GM12872 (cell line): ENCODE results near the gene PGAP3.

Experiments used
- CTCF ChIP-seq: IDR thresholded peaks from 3 replicates; pipeline ENCODE4 v1.5.1; 2011; ENCODE audit warnings: low read depth, mild to moderate bottlenecking, low read length, moderate library complexity; ENCODE audit not compliant: insufficient read depth

The PGAP3 gene

DNA sequence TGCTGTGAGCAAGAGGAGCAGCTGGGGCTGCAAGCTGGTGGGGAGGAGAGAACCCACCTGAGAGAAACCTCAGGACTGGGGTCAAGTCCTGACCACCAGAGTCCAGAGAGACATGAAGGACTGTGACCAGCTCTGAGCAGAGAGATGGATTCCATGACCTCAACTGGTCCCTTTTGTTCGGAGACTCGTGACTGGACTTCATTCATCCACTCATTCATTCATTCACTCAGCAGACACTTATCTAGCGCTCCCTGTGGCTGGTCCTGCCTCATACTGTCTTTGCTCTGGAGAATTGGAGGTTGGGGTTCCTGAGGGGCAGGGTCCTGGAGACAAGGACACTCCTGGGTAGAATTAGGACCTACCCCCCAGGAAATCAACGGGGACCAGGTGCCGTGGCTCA is 16.1 kb upstream of the PGAP3 start:
- 0 out of 3 replicates have a peak, but pooled peaks have one; percentile 5 for TF ChIP-seq CTCF

GRCh38 chr17:39702901-39703893 is 15.3 kb upstream of the PGAP3 start:
- TF ChIP-seq CTCF: no peak

DNA sequence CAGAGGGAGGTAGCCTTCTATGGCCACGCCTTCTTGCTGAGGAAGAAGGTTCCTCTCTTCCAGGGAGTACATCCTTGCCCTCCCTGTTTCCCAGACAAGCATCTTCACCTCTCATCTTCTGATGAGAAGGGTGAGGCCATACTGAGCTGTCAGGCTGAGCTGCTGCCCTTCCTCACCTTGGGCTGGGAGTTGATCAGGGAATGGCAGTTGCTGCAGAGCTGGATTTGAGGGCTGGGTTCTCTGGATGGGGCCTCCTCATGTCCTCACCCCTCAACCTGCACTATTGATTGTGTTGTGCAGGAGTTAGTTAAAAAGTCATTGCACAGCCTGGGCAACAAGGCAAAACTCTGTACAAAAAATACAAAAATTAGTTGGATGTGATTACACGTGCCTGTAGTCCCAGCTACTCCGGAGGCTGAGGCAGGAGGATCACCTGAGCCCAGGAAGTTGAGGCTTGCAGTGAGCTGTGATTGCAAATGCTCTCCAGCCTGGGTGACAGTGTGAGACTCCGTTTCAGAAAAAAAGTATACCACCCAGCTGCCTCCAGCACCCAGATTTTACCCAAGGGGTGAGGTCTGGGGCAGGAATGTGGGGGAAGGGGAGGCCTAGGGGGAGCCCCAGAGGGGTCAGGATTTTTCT is 14.0 kb upstream of the PGAP3 start:
- no peak for TF ChIP-seq CTCF

DNA sequence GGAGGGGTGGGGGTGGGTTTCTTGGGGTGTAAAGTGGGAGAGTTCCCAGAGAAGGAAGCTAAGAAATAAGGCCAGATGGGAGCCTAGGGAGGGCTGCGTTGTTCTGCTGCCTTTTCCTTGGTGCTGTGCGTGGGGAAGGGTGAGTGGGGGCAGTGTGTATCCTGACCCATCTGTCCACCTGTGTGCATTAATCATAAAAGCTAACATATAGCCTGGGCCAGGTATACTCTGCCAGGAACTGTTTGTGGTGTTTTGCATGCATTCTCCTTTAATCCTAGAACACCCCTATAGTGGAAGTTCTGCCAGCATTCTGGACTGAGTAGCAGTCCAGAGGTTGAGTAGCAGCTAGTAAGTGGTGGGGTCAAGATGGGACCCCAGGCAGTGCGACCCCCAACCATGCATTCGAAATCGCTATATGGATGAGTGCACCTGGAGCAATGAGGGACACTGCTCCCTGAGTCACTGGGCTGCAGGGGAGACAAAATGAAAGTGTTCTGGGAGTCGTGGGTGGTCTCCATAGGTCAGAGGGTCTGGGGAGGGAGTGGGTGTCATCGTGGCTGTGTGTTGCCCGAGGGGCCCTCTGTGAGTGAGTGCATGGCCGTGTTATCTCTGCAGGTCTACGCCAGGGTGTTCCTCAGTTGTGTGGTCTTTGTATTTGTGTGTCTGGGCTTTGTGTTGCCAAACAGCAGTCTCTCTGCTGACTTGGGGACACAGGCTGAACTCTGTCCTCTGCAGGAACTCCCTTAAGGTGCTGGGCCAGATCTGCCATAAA is 13.3 kb upstream of the PGAP3 start:
- no peak for TF ChIP-seq CTCF

DNA sequence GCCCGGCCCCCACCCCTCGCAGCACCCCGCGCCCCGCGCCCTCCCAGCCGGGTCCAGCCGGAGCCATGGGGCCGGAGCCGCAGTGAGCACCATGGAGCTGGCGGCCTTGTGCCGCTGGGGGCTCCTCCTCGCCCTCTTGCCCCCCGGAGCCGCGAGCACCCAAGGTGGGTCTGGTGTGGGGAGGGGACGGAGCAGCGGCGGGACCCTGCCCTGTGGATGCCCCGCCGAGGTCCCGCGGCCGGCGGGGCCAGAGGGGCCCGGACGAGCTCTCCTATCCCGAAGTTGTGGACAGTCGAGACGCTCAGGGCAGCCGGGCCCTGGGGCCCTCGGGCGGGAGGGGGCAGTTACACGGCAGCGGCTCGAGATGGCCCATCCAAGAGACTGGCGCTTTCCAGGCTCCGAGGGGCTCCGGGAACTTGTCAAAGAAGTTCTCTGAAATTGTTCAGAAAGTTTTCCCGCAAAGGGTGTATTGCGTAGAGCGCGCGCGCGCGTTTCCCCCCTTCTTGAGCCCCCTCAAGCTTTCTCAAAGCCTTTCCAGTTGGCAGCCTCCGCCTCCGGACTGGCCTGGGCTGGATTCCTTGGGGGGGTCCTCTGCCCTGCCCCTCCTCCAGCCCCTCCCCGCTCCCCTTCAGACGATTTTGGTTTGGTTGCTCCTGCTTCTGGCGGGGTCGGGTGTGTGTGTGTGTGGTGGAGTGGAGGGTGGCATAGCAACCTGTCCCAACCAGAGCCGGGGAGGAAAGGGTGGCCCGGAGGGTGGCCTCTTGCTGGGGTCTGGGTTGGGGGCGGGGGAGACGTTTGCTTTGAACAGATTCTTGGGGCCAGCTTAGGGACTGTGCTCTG is 12.5 kb upstream of the PGAP3 start:
- TF ChIP-seq CTCF: no peak

- TF ChIP-seq CTCF: no peak
Measured at GRCh38 chr17:39699818-39700147, 11.9 kb upstream of the PGAP3 start, which contains the start of gene ERBB2. TSS of gene ERBB2 (plus strand) at chr17:39700064. CDS start at chr17:39700239, 175 bp downstream.
